ENCODE measurements around the gene TRIO. TPM values are rescaled to one million over a fixed set of nuclear protein-coding genes. Genes with fewer than 3 reads are reported as not detected.

The TRIO gene
- total and polyA plus RNA-seq, 7 donors = 18.5 to 77.5 (median 35.0) TPM

- no peak for TF ChIP-seq CTCF (IDR thresholded peaks at IDR 0.05)
- intact Hi-C loops (cut with DNase I) = loop anchor here in 1 of 2 donors (10.0 kb wide), 1 partner anchor 620 kb away; no protein-coding TSS in a partner anchor
- H3K27me3 ChIP-seq (ENCODE audit: insufficient read depth in 3 of 3, low read length in 2 of 3) = no peaks in the 10 kb centered on the region
- no peaks in the 10 kb centered on the region for H3K9me3 ChIP-seq
- H3K36me3 ChIP-seq (ENCODE audit: insufficient read depth in 1 of 2, low read depth in 1 of 2) = peaks cover 3 to 91% of the 10 kb centered on the region in 2 donors
- H3K4me3 ChIP-seq = no peak overlapping the region
- ATAC-seq = no peak
- WGBS, 3 donors = 79 to 87% (median 84%) methylated on average over 7 of the region's 7 CpGs
- H3K27ac ChIP-seq = no peak overlapping the region
- DNase-seq = no peak
- H3K4me1 ChIP-seq = no peaks in the 10 kb centered on the region
Measured at GRCh38 chr5:14394365-14394764, 251.2 kb downstream of the TRIO start.

- Histone ChIP-seq H3K4me1 (no peaks in the 10 kb centered on the region), H3K9me3 (no peaks in the 10 kb centered on the region), H3K27ac (no peak overlapping the region), H3K4me3 (no peak overlapping the region), H3K27me3 (ENCODE audit: insufficient read depth in 3 of 3, low read length in 2 of 3) (no peaks in the 10 kb centered on the region), H3K36me3 (ENCODE audit: insufficient read depth in 1 of 2, low read depth in 1 of 2) (peaks cover 1 to 86% of the 10 kb centered on the region in 2 donors)
- 93 to 98% (median 97%) methylated on average over 1 of the region's 1 CpG for WGBS, 3 donors
- intact Hi-C loops (cut with DNase I) = loop anchor here in 1 of 2 donors (10.0 kb wide), 1 partner anchor 619 kb away; no protein-coding TSS in a partner anchor
- TF ChIP-seq CTCF (IDR thresholded peaks at IDR 0.05) = no peak
- DNase-seq (no peak), ATAC-seq (no peak)
Measured at GRCh38 chr5:14395411-14395810, 252.3 kb downstream of the TRIO start.

GRCh38 chr5:14396066-14396465 is 252.9 kb downstream of the TRIO start:
- H3K4me1 ChIP-seq = no peaks in the 10 kb centered on the region
- no peaks in the 10 kb centered on the region for H3K9me3 ChIP-seq
- H3K36me3 ChIP-seq (ENCODE audit: insufficient read depth in 1 of 2, low read depth in 1 of 2) = peaks cover 0 to 86% of the 10 kb centered on the region in 2 donors
- H3K27me3 ChIP-seq (ENCODE audit: insufficient read depth in 3 of 3, low read length in 2 of 3) = no peaks in the 10 kb centered on the region
- H3K27ac ChIP-seq = no peak overlapping the region
- 88 to 94% (median 92%) methylated on average over 7 of the region's 7 CpGs for WGBS, 3 donors
- TF ChIP-seq CTCF (IDR thresholded peaks at IDR 0.05) = no peak
- intact Hi-C loops (cut with DNase I) = loop anchor here in 1 of 2 donors (10.0 kb wide), 1 partner anchor 619 kb away; no protein-coding TSS in a partner anchor
- no peak for DNase-seq
- H3K4me3 ChIP-seq = no peak overlapping the region
- ATAC-seq = no peak

GRCh38 chr5:14396737-14397136 is 253.6 kb downstream of the TRIO start:
- Histone ChIP-seq H3K4me1 (no peaks in the 10 kb centered on the region), H3K9me3 (no peaks in the 10 kb centered on the region), H3K27ac (no peak overlapping the region), H3K27me3 (ENCODE audit: insufficient read depth in 3 of 3, low read length in 2 of 3) (no peaks in the 10 kb centered on the region), H3K4me3 (no peak overlapping the region), H3K36me3 (ENCODE audit: insufficient read depth in 1 of 2, low read depth in 1 of 2) (peaks cover 0 to 82% of the 10 kb centered on the region in 2 donors)
- WGBS, 3 donors = 93 to 96% (median 95%) methylated on average over 5 of the region's 5 CpGs
- no peak for DNase-seq
- TF ChIP-seq CTCF (IDR thresholded peaks at IDR 0.05) = no peak
- no peak for ATAC-seq
- intact Hi-C loops (cut with DNase I) = loop anchor here in 1 of 2 donors (10.0 kb wide), 1 partner anchor 618 kb away; no protein-coding TSS in a partner anchor

- no peaks in the 10 kb centered on the region for H3K4me1 ChIP-seq
- no peak overlapping the region for H3K4me3 ChIP-seq
- no peak overlapping the region for H3K27ac ChIP-seq
- WGBS, 3 donors = 56 to 80% (median 72%) methylated on average over 3 of the region's 3 CpGs
- H3K36me3 ChIP-seq (ENCODE audit: insufficient read depth in 1 of 2, low read depth in 1 of 2) = peaks cover 0 to 72% of the 10 kb centered on the region in 2 donors
- DNase-seq (no peak), ATAC-seq (peak in 1 of 4 donors; percentile 5)
- intact Hi-C loops (cut with DNase I) = loop anchor here in 1 of 2 donors (2.0 to 10.0 kb wide), 2 partner anchors 249 to 617 kb away; no protein-coding TSS in a partner anchor
- no peak for TF ChIP-seq CTCF (IDR thresholded peaks at IDR 0.05)
- no peaks in the 10 kb centered on the region for H3K27me3 ChIP-seq (ENCODE audit: insufficient read depth in 3 of 3, low read length in 2 of 3)
- no peaks in the 10 kb centered on the region for H3K9me3 ChIP-seq
Measured at GRCh38 chr5:14397717-14398116, 254.6 kb downstream of the TRIO start.

All from psoas muscle (tissue), 8 donors.